Mesothelial cell of epicardium (in vitro differentiated cells): ENCODE results near the gene RPL38. TPM values are rescaled to one million over a fixed set of nuclear protein-coding genes. Genes with fewer than 3 reads are reported as not detected.

Experiments used
- DNase-seq, 2 experiments: peaks; one replicate each; pipeline ENCODE4 v3.0.0; 2021; ENCODE audit warnings: low spot score in 2 of 2; ENCODE audit not compliant: unreplicated experiment in 2 of 2
- H3K27ac Mint-ChIP-seq: 2 replicates; pipeline ENCODE4 v1.8.0; 2021; ENCODE audit warnings: mixed read lengths
- H3K27me3 Mint-ChIP-seq: 2 replicates; pipeline ENCODE4 v1.8.0; 2021; ENCODE audit warnings: low read depth, mixed read lengths
- H3K36me3 Mint-ChIP-seq: 2 replicates; pipeline ENCODE4 v1.8.0; 2021; ENCODE audit warnings: mixed read lengths
- H3K4me1 Mint-ChIP-seq: 2 replicates; pipeline ENCODE4 v1.8.0; 2021; ENCODE audit warnings: mixed read lengths
- H3K4me3 Mint-ChIP-seq: 2 replicates; pipeline ENCODE4 v1.8.0; 2021; ENCODE audit warnings: mild to moderate bottlenecking, moderate library complexity, mixed read lengths
- H3K9me3 Mint-ChIP-seq: 2 replicates; pipeline ENCODE4 v1.8.0; 2021; ENCODE audit warnings: mixed read lengths
- total RNA-seq: library from RNA; stranded (reverse); gene quantifications from 3 replicates; pipeline ENCODE4 v1.2.1, GENCODE V29; 2021
- TF ChIP-seq, protein P1 (sequence below): fragments of 200-600 bp; sonication (generic); IDR thresholded peaks from one replicate; pipeline ENCODE4 v1.5.0; 2021; ENCODE audit warnings: antibody characterized with exemption; ENCODE audit not compliant: unreplicated experiment

The RPL38 gene
- total RNA-seq, 1 donor from 2014 or later: 1,016 TPM

DNA sequence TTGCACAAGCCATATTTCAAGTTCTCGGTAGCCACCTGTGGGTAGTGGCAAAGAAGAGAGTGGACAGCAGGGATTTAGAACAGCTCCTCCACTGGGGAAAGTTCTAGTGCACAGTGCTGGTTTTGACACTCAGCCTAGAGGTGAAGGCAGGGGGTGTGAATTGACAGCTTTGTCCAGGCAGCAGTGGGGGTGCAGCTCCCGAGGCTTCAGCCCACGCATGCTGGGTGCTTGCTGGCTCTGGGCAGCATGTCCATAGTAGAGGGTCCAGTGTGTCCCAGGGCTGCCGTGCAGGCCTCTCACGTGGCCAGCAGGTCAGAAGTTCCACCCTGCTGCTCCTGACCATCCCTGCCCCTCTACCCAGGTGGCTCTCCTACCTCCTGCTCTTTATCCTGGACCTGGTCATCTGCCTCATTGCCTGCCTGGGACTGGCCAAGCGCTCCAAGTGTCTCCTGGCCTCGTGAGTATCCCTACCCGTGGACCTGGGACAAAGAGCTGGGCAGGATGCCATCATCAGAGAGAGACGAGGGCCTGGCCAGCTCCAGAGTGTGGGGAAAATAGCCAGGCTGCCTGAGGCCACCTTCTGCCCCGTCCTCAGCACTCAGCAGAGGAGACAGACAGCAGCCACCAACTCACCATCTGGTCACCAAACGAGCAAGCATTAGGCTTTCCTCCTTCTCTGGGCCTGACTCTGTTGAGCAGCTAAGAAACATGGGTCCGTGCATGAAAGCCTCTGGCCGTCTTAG lies 39.7 kb downstream of the RPL38 start:
- Mint-ChIP-seq H3K36me3 (peaks cover 4% of the 10 kb centered on the region), H3K9me3 (peaks cover 3% of the 10 kb centered on the region), H3K4me1 (peaks cover 9% of the 10 kb centered on the region), H3K27ac (no peak overlapping the region), H3K27me3 (peaks cover 17% of the 10 kb centered on the region), H3K4me3 (no peak overlapping the region)
- TF ChIP-seq, protein P1, sequence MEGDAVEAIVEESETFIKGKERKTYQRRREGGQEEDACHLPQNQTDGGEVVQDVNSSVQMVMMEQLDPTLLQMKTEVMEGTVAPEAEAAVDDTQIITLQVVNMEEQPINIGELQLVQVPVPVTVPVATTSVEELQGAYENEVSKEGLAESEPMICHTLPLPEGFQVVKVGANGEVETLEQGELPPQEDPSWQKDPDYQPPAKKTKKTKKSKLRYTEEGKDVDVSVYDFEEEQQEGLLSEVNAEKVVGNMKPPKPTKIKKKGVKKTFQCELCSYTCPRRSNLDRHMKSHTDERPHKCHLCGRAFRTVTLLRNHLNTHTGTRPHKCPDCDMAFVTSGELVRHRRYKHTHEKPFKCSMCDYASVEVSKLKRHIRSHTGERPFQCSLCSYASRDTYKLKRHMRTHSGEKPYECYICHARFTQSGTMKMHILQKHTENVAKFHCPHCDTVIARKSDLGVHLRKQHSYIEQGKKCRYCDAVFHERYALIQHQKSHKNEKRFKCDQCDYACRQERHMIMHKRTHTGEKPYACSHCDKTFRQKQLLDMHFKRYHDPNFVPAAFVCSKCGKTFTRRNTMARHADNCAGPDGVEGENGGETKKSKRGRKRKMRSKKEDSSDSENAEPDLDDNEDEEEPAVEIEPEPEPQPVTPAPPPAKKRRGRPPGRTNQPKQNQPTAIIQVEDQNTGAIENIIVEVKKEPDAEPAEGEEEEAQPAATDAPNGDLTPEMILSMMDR: no peak
- DNase-seq: no peak

DNA sequence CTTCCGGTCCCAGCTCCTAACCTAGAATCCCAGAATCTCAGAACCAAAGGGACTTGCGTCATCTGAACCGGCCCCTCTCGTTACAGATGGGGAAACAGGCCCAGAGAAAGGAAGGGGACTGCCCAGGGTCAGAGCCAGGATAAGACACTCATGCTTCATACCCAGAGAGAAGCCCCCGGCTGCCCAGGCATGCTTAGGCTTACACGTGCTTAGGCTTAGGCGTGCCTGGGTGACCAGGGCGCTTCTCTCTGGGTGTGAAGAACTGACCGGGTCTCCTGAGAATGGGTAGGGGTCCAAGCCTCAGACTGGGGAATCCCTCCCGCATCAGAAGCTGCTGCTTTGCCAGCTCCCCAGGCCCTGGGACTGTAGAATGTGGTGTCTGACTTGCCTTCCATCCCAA lies 40.6 kb downstream of the RPL38 start:
- H3K27me3 Mint-ChIP-seq: peaks cover 17% of the 10 kb centered on the region
- peaks cover 4% of the 10 kb centered on the region for H3K36me3 Mint-ChIP-seq
- no peak overlapping the region for H3K4me3 Mint-ChIP-seq
- H3K9me3 Mint-ChIP-seq: peaks cover 3% of the 10 kb centered on the region
- TF ChIP-seq, protein P1: no peak
- peaks cover 9% of the 10 kb centered on the region for H3K4me1 Mint-ChIP-seq
- DNase-seq: no peak
- H3K27ac Mint-ChIP-seq: no peak overlapping the region

DNA sequence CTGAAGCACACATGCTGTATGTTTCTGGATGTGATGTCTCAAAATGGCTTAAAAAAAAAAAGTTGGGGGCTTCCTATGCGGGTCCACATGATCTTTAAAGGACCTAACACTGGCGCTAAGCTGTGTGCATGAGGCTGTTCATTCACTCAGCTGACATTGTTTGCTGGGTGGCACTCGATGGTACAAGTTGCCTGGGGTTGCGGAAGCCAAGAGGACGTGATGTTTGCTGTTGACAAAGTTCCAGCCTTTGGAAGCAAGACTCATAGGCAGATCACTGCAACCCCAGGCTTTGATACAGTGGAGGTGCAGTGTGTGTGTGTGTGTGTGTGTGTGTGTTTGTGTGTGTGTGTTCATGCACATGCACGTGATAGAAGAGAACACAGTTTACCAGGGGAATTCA lies 41.1 kb downstream of the RPL38 start:
- TF ChIP-seq, protein P1: no peak
- Mint-ChIP-seq H3K27me3 (peaks cover 19% of the 10 kb centered on the region), H3K4me3 (no peak overlapping the region), H3K4me1 (peaks cover 9% of the 10 kb centered on the region), H3K9me3 (peaks cover 3% of the 10 kb centered on the region), H3K36me3 (peaks cover 4% of the 10 kb centered on the region), H3K27ac (no peak overlapping the region)
- no peak for DNase-seq

DNA sequence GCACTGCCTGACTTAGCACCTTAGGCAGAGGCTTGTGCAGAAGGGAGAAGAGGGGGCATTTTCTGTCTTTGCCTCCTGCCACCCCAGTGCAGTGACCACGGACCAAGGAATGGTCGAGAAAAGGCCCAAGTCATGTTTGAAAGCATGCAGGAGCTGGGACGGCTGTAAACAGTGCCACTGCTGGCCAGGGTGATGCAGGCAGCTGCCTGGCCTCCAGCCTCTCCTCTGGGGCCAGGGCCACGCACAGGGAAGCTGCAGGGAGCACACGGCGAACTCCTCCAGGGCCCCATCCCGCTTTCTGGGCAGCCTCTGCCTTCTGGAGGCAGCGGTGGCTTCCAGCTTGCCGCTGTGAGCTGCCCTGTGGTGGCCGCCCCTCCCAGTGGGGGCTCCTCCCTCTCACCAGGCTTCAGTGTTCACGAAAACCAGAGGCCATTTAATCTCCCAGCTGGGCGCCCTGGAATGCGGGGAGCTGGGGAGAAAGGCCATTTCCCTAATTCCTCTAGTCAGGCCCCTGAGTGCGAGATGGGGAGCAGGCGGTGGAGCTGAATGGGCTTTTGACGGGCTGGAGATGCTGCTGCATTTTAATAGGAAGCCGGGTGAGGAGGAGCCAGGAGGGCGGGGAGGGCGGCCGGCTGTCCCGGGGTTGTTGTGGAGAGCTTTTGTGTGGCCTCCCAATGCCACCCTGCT lies 41.8 kb downstream of the RPL38 start:
- peaks cover 9% of the 10 kb centered on the region for H3K4me1 Mint-ChIP-seq
- no peak overlapping the region for H3K4me3 Mint-ChIP-seq
- peaks cover 19% of the 10 kb centered on the region for H3K27me3 Mint-ChIP-seq
- TF ChIP-seq, protein P1: no peak
- H3K27ac Mint-ChIP-seq: no peak overlapping the region
- peaks cover 4% of the 10 kb centered on the region for H3K36me3 Mint-ChIP-seq
- no peak for DNase-seq
- peaks cover 3% of the 10 kb centered on the region for H3K9me3 Mint-ChIP-seq

DNA sequence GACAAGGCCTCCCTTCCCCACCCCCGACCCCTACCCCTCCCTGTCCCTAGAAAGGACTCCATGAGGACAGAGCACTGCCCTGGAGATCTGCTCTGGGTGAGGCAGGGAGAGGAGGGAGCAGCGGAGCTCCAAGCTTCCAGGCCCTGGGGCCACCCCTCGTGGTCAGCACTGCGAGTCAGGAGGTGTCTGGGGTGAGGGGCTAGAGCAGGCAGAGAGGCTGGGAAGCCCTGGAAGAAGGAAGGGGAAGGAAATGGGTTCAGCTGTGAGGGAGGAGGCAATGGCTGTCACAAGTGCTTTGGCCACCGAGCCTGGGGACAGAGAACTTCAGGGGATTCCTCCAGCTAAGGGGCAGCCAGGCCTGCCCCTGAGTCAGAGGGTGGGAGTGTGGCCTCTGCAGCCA lies 42.4 kb downstream of the RPL38 start:
- peaks cover 4% of the 10 kb centered on the region for H3K4me1 Mint-ChIP-seq
- H3K4me3 Mint-ChIP-seq: no peak overlapping the region
- H3K36me3 Mint-ChIP-seq: peaks cover 4% of the 10 kb centered on the region
- no peak for DNase-seq
- H3K9me3 Mint-ChIP-seq: peaks cover 3% of the 10 kb centered on the region
- H3K27ac Mint-ChIP-seq: no peak overlapping the region
- TF ChIP-seq, protein P1: no peak
- peaks cover 18% of the 10 kb centered on the region for H3K27me3 Mint-ChIP-seq
